NCI-H748 (cell line): Measurements from ENCODE around the gene ABCA7.
A peak's percentile ranks its signal among the peaks of the same experiment; 100 is the strongest.

ENCODE experiments used
- DNase-seq: peaks from one replicate; lab custom pipeline; 2025; ENCODE audit not compliant: unreplicated experiment; lab: John Stamatoyannopoulos, UW

ABCA7 gene

GRCh38 chr19:1070931-1071791 lies 31.3 kb downstream of the ABCA7 start:
- DNase-seq: peak; percentile 38

GRCh38 chr19:1072371-1073015 lies 32.6 kb downstream of the ABCA7 start:
- DNase-seq: no peak

- DNase-seq: no peak
Observed at GRCh38 chr19:1073063-1073955, 33.4 kb downstream of the ABCA7 start.

- no peak for DNase-seq
Observed at GRCh38 chr19:1073956-1074517, 34.1 kb downstream of the ABCA7 start.

- peak; percentile 85 for DNase-seq
Observed at GRCh38 chr19:1074544-1075283, 34.8 kb downstream of the ABCA7 start.

- no peak for DNase-seq
Observed at GRCh38 chr19:1076046-1076386, 36.1 kb downstream of the ABCA7 start.

- DNase-seq: peak; percentile 16
Observed at GRCh38 chr19:1076951-1077350, 37.0 kb downstream of the ABCA7 start.

- no peak for DNase-seq
Observed at GRCh38 chr19:1079566-1080111, 39.7 kb downstream of the ABCA7 start.

GRCh38 chr19:1080360-1081161 lies 40.7 kb downstream of the ABCA7 start:
- DNase-seq: no peak

GRCh38 chr19:1081301-1082164 lies 41.6 kb downstream of the ABCA7 start:
- peak; percentile 77 for DNase-seq

GRCh38 chr19:1082165-1082927 lies 42.4 kb downstream of the ABCA7 start:
- peak; percentile 95 for DNase-seq

GRCh38 chr19:1082928-1083816 lies 43.3 kb downstream of the ABCA7 start:
- DNase-seq: no peak

- no peak for DNase-seq
Observed at GRCh38 chr19:1084024-1084868, 44.3 kb downstream of the ABCA7 start.

- no peak for DNase-seq
Observed at GRCh38 chr19:1085053-1085658, 45.2 kb downstream of the ABCA7 start.

GRCh38 chr19:1085676-1086442 lies 46.0 kb downstream of the ABCA7 start:
- no peak for DNase-seq
